Umbilical cord (tissue), 2 donors: ENCODE results near the gene UBE2J2. TPM values are rescaled to one million over a fixed set of nuclear protein-coding genes. Genes with fewer than 3 reads are reported as not detected.
"Not testable (repeated sequence)": the region's sequence is repeated elsewhere in the genome, so short reads cannot be mapped to it uniquely, and the experiment has no call there.

Source experiments
- DNase-seq: peaks from one replicate; pipeline ENCODE4 v3.0.0-alpha.2; 2015; ENCODE audit warnings: low spot score
- total RNA-seq: library from RNA; depleted of rRNA; stranded (reverse); fragments of >200 nt; gene quantifications from one replicate; pipeline ENCODE4 v1.2.3, GENCODE V29; 2014; ENCODE audit warnings: low replicate concordance; ENCODE audit not compliant: insufficient read depth

The UBE2J2 gene
- total RNA-seq, 1 donor from 2014 or later, result 22.9 TPM

- no peak for DNase-seq
Observed at GRCh38 chr1:1256956-1257871, 16.4 kb downstream of the UBE2J2 start.

DNA sequence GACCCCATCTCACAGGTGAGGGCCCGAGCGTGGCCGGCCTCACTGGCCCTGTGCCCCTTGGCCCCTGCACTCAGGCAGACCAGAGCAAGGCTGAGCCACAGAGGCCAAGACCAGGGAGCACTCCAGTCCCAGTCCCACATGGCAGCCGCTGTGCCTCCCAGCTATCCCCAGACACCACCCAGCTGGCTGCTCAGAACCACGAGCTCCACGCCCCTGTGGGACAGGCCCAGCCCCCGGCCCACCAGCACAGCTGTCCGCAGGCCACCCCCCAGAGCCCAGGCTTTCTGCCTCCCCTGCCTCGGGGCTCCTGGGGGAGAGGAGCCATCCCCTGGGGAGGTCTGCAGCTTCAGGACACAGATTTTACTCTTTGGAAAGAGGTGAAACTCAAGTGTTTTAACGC is 18.0 kb downstream of the UBE2J2 start:
- DNase-seq, result no peak

- no peak for DNase-seq
Observed at GRCh38 chr1:1255078-1255477, 18.6 kb downstream of the UBE2J2 start.

DNA sequence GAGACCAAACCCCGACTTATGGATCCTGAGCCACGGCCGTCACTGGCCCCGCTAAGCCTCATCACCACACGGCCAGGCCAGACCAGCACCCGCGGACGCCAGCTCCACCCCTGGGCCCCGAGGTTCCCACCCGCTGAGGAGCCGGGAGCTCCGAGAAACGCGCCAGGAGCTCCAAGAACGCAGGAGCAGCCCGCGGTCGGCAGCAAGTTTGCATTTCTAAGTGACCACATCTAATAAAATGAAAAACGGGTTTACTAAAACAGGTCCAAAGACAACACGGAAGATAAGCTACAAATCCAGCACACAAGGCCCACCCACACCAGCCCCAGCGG is 19.0 kb downstream of the UBE2J2 start:
- DNase-seq, result no peak

DNA sequence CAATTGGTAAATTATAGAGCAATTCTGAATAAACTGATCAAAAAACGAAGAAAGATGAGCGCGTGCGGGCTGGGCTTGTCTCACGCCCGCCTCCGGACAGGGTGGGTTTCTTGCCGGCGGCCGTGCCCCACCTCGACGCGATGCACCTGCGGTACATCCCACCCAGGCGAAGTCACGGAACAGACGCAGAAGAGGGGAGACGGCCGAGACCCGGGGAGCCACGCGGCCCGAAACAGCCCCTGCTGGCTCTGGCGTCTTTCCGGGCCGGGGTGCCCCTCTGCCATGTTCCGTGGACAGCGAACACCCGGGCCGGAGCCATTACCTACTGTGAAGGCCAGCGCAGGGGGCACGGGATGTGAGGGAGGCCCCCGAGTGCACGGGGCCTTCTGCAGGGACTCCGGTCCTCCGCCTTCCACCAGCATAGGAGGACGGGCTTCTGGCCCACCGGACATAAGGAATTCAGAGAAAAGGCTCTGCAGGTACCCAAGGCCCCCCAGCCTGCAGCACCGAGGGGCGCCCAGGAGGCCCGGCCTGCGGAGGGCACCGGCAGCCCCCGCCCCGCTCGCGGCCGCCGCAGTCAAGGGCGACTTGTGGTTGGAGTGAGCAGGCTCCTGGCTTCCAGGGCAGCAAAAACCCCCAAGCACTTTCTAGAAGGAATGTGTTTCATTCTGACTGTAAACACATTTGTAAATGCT is 19.5 kb downstream of the UBE2J2 start:
- no peak for DNase-seq

DNA sequence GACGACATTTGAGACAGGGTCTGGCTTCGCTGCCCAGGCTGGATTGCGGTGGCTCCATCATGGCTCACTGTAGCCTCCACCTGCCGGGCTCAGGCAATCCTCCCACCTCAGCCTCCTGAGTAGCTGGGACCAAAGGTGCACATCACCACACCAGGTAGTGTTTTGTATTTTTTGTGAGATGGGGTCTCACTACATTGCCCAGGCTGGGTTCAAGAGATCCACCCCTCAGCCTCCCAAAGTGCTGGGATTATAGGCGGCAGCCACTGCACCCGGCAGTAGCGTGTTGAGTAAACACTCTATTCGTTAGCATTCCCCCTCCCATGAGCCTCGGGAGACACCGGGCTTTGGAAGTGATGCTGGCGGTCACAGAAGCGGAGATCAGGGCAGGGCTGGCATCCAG is 20.3 kb downstream of the UBE2J2 start:
- DNase-seq, result no peak

DNA sequence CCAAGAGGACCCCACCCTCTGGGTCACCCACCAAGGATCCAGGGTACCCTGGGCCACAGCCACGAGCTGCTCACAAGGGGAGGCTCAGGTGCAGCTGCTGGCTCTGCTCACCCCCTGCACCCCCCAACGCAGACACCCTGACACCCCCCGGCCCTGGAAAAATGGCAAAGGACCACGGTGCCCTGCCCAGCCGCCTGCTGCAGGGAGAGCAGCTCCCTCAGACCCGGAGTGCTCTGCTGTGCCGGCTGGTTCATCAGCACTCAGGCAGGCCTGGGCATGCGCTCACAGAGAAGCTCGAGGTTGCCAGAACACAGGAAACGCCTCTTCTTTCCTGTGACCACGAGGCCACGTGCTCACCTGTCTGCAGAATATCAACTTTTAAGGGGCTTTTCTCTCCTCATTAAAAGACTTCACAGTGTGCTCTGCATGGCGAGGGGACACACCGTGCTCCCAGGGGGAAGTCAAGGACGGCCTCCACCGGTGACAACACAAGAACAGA is 22.8 kb downstream of the UBE2J2 start:
- no peak for DNase-seq

DNA sequence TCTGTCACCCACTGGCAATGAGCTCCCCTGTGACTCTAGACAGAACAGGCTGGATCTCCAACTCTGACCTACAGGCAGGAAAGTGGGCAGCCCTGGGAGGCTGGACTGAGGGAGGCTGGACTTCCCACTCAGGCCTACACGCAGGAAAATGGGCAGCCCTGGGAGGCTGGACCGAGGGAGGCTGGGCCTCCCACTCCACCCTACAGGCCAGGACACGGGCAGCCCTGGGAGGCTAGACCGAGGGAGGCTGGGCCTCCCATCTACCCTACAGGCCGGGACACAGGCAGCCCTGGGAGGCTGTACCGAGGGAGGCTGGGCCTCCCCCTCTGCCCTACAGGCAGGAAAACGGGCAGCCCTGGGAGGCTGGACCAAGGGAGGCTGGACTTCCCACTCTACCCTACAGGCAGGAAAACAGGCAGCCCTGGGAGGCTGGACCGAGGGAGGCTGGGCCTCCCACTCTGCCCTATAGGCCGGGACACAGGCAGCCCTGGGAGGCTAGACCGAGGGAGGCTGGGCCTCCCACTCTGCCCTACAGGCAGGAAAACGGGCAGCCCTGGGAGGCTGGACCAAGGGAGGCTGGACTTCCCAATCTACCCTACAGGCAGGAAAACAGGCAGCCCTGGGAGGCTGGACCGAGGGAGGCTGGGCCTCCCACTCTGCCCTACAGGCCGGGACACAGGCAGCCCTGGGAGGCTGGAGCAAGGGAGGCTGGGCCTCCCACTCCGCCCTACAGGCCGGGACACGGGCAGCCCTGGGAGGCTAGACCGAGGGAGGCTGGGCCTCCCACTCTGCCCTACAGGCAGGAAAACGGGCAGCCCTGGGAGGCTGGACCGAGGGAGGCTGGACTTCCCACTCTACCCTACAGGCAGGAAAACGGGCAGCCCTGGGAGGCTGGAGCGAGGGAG is 25.4 kb downstream of the UBE2J2 start:
- DNase-seq, result not testable (repeated sequence)

GRCh38 chr1:1247341-1247913 is 26.2 kb downstream of the UBE2J2 start:
- no peak for DNase-seq

GRCh38 chr1:1246577-1247340 is 26.9 kb downstream of the UBE2J2 start, which contains the start of gene C1QTNF12:
C1QTNF12 (minus strand) TSS chr1:1246722; CDS start chr1:1246690, 32 bp downstream.
- DNase-seq, result no peak

DNA sequence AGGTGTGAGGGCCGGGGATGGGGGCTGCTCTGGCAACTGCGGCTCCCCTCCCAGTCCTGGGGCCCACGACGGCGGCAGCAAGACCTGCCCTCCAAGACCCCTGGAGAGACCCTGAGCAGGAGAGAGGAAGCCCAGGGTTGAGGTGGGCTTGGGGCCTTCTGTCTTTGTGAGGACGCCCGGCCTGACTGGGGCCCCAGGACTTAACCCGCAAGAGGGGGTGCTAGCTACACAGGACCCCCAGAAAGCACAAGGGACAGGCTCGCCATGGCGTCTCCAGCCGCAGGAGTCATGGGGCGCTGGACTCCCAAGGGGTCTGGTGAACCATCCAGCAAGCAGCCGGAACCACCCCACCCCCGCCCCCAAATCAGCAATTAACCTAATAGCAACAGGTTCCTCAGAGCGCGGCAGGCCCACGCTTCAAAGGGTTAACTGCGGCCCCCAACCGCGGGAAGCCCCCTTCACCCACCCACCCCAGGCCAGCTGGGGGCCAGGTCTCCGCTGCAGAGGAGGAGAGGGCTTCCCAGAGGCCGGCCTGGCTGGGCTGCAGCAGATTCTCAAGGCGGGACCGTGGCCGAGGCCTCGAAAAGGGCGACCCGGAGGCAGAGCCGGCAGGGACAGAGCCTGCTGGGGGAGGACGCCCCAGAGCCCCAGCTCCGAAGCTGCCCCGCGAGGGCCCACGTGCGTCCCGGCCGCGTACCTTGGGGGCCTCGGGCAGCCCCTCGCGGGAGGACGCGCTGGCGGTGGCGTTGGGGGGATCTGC is 27.7 kb downstream of the UBE2J2 start:
- DNase-seq, result no peak

DNA sequence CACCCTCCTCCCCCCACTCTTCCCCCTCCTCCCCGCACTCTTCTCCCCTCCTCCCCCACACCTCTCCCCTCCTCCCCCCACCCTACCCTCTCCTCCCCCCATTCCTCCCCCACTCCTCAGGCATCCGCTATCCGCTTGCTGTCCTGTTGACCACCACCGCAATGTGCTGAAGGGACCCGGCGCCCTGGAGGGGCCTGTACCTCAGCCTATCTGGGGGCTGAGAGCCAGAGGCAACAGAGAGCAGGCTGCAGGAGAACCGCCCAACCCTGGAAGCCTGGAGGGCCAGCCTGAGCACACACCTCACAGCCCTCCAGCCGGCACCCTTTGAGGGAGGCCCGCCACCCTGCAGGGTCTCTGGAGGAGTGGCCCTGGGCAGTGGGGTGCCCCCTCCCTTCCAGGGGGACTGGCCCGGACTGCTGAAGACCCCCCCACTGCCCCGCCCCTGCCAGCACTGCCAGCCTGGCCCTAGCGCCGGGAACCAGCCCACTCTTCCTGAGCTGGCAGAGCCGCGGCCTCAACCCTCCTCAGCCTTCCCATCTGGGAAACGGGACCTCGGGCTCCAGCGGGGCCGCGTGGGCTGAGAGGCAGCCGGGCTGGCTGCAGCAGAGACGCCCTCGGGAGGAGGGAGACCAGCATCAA is 28.4 kb downstream of the UBE2J2 start:
- DNase-seq, result no peak

- no peak for DNase-seq
Observed at GRCh38 chr1:1244192-1244811, 29.4 kb downstream of the UBE2J2 start.

DNA sequence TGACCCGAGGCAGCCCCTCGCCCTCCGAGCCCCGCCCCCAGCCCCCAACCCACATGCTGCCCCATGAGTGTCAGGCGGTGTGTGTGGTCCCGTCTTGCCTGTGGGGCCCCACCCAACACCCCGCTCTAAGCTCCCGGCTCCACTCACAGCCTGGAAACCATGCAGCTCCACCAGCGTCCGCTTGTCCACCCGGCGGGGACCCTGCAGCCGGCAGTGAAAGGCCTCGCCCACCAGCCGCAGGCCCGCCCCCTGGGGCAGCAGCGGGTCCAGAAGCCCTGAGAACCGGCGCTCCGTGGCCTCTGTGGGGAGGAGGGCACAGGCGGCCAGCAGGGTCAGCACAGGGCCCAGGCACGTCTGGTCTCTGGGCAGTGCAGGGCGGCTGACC is 29.9 kb downstream of the UBE2J2 start:
- no peak for DNase-seq

DNA sequence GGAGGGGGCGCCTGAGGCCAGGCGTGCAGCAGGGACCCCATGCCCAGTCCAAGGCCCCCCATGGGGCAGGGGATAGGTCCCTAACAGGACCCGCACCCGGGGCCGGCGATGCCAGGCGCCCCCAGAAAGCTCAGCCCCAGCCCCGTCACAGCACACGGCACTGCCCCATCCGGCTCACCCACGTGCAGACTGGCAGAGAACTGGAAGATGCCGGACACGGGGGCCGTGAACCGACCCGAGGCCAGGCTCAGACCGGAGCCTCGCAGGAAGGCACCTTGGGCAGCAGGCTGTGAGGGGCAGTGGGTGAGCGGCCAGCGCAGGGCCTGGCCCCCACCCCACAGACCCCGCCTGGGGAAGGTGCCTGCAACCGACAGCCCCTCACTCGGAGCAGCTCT is 30.4 kb downstream of the UBE2J2 start:
- DNase-seq, result no peak

DNA sequence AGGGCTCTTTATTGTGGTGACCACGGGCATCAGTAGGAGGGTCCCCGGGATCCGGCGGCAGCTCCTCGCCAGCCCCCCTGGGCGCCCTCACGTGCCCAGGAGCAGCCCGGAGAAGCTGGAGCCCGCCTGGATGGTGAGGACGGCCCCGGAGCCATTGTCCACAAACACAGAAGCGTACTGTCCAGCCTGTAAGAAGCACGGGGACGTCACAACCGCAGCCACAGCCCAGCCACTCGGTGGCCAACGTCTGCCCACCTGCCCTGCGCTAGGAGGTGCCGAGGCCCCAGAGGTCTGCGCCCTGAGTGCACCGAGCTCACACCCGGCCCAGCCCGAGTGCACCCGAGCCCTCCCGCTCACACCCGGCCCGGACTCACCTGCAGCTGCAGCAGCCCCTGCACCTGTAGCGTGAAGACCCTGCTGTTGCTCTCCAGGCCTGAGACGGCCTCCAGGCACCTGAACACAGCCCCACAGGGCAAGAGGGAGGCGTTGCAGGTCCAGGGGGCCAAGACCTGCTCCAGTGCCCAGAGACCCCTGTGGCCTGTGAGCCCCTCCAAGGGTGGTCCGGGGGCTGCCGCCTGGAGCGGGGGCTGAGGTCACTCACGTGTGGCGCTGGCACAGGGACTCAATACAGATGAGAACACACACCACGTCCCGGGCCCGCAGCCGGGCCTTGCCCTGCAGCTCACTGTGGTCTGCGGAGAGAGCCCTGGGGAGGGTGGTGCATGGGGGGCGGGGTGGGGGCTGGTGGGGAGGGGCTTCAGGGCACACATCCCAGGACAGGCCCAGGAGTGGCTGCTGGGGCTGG is 31.0 kb downstream of the UBE2J2 start:
- no peak for DNase-seq

DNA sequence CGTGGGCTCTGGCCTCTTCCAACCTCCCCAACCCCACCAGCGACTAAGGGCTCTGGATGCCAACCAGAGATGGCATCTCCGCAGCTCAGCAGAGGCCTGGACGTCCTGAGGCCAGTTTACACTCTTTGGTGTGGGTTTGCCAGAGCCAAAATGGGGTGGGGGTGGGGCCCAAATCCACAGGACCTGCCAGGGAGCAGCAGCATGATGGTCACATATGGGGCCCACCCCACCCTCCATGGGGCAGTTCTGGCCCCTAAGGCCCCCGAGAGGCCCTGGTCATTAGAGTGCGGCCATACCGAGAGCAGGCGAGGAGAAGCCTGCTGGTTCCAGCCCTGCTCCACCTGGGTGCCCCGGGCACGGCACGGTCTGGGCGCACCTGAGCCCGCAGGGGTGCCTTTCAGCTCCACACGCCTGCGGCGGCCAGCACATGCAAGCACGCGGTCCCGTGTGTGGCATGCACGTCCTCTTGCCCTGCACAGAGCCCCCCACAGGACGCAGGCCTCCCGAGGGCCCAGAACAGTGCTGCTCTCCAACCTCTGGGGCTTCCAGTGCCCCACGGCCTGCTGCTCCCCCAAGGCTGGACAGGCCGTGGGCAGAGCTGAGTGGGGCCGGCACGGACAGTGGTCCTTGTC is 31.9 kb downstream of the UBE2J2 start:
- DNase-seq, result no peak
